GM12892 (cell line): ENCODE measurements around the gene KRT2.

Source experiments
- DNase-seq: peaks from one replicate; pipeline ENCODE4 v3.0.0; 2011; ENCODE audit not compliant: insufficient read length
- FAIRE-seq: peaks from 2 replicates; lab custom pipeline; 2011; peaks lifted over from hg19 to GRCh38; lab: Jason Lieb, UNC
- POLR2A ChIP-seq: IDR thresholded peaks from 2 replicates; pipeline ENCODE4 v1.6.1; 2011; ENCODE audit warnings: low read depth, low read length, control low read depth
- POLR2AphosphoS5 ChIP-seq: IDR thresholded peaks from 2 replicates; pipeline ENCODE4 v1.6.1; 2011; ENCODE audit warnings: low read depth, low read length, control low read depth
- TAF1 ChIP-seq: IDR thresholded peaks from 2 replicates; pipeline ENCODE4 v1.6.1; 2011; ENCODE audit warnings: low read depth, mild to moderate bottlenecking, control low read depth, low read length, borderline replicate concordance

The KRT2 gene

DNA sequence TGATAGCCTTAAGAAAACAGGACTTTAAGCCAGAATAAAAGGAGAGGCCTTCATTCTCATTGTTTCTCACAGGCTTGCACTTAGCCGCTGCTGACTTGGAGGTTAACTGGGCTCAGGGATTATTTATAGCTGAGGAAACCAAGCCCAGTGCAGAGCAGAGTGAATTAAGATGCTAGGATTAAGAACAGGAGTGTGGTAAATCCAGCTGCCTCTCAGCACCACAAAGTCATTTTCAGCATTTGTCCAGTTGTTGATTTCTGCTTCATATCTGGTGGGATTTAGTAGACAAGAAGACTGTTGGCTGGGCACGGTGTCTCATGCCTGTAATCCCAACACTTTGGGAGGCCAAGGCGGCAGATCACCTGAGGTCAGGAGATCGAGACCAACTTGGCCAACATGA, 19.4 kb downstream of the KRT2 start:
- DNase-seq (no peak), FAIRE-seq (no peak)
- TF ChIP-seq POLR2A = no peak
- TF ChIP-seq POLR2AphosphoS5 = no peak

DNA sequence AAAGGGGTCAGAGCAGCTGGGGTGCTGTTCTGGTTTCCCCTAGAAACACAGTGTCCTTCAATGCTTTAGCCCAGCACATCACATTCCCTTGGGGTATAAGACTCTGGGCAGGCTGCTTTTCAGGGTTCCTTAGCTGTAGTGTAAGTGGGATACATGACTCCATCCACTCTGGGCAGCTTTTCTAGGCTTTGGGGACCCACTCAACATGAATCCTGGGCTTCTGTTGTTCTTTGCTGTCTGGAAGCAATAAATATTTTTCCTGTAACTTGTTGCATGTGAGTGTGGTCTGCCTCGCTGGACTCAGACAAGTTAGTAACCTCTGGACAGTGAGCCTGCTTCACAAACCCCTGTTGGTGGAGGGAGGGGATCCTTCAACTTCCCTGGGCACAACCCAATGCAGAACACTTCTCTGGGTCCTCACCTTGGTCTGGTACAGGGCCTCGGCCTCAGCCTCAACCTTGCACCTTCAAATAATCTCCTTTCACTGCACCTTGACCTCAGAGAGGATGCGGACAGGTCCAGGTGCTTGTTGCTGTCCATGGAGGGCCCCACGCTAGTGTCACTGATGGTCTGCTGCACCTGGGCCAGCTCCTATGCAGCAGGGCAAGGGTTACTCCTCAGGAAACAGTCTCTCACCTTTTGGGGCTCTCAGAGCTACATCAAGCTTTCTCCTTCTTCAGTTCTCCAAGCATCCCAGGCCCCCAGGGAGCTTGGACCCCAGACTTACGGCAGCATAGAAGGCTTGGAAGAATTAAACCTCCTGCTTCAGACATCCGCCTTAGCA, 20.1 kb downstream of the KRT2 start:
- DNase-seq = no peak
- TF ChIP-seq POLR2AphosphoS5 (no peak), POLR2A (no peak), TAF1 (no peak)
- FAIRE-seq = no peak

DNA sequence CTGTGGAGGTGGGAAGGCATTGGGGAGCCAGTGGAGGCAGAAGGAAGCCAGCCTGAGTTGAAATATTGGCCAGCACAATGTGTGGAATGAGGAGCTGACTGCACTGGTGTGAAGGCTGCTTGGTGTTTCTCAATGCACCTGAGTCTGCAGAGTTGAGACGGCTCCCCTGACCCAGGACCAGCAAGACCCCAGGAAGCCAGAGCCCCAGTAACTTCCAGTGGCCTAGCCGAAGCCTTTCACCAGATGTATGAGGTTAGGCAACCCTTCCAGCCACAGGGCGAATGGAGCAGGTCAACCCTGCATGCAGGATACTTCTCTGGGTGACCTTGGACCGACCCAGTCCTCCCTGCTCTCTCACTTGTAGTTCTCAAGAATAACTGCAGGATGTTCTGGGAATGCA, 20.7 kb downstream of the KRT2 start:
- no peak for DNase-seq
- TF ChIP-seq POLR2AphosphoS5 = no peak
- no peak for TF ChIP-seq POLR2A
- no peak for TF ChIP-seq TAF1
- FAIRE-seq = no peak

DNA sequence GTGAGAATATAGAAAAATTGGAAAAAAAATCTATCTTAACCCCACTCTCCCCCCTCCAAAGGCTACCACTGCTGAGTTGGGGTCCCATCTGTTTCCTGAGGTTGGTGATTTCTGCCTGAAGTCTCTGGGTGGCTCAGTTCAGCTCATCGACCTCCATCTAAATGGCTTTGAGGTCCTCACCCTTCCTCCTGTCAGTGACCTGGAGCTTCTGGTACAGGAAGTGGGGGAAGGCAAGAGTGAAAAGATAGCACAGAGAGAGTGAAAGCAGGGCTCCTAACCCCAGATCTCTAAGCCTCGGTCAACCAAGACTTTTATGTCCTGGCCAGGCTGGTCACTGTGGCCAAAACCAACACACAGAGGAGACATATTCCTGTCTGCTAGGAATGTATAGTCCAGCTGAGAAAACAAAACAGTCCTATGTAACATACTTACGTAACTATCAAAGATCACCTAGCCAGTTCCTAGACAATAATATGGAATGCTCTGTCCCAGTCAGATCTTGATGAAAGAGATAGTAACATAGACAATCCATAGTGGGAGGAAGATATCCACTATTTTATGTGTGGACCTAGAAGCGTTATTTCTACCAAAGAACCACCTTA, 21.3 kb downstream of the KRT2 start:
- TF ChIP-seq POLR2A (no peak), POLR2AphosphoS5 (no peak), TAF1 (no peak)
- no peak for FAIRE-seq
- DNase-seq = no peak

DNA sequence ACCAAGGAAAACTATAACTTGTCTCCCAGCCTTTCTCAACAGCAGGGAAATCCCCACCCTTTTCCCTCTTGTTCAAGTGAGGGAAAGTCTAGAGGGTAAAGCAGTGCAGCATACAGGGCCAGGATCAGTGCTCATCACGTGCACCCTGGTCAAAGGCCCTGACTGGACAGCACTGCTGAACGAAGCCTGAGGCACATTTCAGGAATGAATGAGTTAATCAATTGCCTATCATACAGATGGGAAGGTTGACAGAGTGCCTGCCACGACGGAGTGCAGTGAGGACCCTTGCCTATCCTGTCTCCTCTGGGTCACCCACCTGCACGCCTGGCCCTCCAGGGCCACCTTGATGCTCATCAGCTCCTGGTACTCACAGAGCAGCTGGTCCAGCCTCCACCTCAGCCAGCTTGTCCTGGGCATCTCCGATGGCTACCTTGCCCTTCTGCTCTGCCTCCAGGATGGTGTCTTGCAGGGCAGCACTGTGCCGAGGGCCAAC, 22.0 kb downstream of the KRT2 start:
- FAIRE-seq (no peak), DNase-seq (no peak)
- TF ChIP-seq TAF1 = no peak
- TF ChIP-seq POLR2AphosphoS5 = no peak
- TF ChIP-seq POLR2A = no peak

DNA sequence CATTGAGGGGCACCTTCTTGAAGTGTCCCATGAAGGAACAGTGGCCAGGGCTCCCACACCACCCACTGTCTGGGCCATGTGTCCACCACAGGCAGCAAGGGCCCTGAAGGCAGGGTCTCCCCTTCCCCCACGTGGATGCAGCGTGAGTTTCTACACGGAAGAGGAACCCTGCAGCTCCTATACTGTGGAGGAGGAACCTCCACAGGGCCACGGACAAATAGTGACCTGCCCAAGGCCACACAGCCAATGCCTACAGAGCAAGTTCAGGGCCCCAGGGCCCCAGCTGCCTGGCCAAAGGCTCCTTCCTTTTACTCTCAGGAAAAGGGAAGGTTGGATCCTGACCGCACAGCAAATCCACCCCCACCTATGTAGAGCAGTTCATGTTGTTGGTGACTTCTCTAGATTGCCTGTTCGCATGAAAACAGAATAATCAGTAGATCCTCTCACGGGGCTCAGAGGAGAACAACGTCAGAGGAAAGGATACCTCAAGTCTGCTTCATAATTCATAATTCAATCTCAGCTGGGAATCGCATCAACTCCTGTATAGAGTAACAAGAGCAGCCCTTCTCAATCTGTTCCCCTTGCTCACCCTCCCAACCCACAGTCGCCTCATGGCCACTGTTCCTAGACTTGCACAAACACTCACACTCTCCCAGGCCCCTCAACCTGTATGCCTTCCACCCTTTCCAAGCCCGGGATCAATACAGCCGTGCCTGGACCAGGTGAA, 22.6 kb downstream of the KRT2 start:
- DNase-seq = no peak
- TF ChIP-seq TAF1 = no peak
- TF ChIP-seq POLR2AphosphoS5 = no peak
- no peak for TF ChIP-seq POLR2A
- FAIRE-seq = no peak

DNA sequence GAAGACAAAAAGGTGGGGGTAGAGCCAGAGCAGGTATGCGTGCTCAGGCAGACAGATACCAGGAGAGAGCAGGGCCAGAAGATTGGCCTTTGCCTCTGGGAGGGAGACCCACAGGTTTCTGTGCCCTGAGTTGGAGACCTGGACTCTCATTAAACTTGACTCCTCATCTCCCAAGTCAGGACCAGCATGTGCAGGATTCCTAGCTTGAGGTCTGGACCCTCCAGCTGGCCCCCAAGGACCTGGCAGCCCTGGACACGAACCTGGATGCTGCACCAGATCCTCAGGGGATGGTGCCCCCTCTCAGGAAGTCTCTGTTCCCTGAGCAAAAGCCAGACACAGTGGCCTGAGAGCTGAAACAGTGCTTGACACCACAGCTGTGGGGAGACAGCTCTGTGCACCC, 23.2 kb downstream of the KRT2 start:
- FAIRE-seq (no peak), DNase-seq (no peak)
- TF ChIP-seq POLR2A (no peak), POLR2AphosphoS5 (no peak), TAF1 (no peak)

DNA sequence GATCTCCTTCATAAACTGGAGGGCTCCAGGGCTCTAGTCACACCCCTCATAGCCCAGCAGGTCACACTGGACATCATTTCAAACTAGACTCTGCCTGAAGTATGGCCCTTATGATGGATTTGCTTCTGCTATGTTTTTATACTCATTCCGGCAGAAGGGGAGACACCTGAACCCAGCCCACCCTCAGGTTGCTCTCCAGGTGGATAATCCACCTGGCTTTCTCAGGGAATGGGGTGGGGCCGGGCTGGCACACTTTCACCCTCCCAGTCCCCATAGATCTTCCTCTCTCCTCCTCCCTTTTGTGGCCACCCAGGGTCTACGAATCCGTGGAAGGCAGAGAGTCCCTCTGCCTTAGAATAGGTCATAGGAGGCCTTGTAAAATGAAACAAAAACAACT, 23.9 kb downstream of the KRT2 start:
- TF ChIP-seq TAF1 = no peak
- no peak for TF ChIP-seq POLR2AphosphoS5
- no peak for TF ChIP-seq POLR2A
- DNase-seq (no peak), FAIRE-seq (no peak)

DNA sequence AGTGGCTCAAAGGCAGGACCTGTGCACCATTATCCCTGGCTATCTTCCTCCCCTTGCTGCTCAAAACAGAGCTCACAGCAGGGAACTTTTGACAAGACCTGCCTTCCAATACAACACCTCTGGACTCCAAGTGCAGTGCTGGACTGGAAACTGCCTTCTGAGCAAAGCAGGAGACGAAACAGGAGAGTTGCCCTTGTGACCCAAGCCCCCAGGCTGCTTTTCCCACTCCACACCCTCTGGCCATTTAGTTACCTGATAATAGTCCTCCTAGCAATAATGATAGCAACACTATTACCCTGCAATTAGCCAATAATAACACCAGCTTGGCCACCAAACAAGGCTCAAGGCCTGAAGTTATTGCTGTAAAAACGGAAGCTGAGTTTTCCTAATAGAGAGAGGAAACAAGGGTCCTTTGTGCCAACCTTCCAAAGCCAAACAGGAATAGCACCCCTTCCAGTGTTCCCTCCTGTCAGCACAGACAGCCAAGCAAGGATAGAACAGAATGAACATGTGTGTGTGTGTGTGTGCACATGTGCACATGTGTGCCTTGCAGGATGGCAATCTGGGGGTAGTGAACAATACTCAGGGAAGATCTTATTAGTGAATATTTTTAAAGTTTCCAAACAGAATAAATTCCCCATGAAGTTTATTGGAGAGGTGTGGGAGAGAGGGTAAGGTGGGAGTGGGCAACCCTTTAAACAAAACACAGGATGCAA, 24.5 kb downstream of the KRT2 start:
- no peak for TF ChIP-seq POLR2A
- FAIRE-seq (no peak), DNase-seq (no peak)

DNA sequence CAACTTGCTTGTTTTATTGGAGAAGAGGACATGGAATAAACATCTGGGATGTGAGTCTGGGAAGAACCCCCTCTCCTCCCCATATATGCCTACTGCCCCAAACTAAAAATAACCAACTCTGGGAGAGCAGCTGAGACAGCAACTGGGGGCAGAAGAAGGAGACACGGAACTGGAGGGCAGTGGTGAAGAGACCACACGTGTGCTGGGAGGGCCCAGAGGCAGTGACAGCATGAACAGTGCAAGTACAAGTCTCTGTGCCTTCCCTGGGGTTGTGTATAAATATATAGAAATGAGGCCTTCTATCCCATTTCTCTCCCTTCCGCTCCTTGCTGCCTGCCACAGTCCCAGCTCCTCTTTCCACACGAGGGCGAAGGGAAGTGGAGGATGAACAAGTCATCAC, 29.7 kb downstream of the KRT2 start:
- no peak for TF ChIP-seq POLR2AphosphoS5
- no peak for TF ChIP-seq TAF1
- TF ChIP-seq POLR2A = no peak
- DNase-seq (no peak), FAIRE-seq (no peak)

DNA sequence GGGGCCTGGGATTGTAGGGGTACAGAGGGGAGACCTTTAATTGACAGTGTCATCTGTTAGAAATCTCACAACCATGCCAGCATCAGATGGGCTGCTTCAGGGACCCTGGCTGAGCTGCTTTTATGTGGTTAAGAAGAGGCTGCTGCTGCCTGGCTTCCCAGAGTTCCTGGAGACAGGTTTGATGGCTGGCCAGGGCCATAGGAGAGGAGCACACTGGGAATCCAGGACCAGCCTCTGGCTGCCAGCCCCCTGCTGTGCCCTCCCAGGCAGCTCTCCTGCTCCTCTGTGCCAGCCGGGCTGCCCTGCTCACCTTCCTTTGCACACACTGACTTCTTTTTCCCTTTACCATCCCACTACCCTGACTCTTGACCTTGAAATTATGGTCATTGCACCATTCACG, 33.1 kb downstream of the KRT2 start:
- DNase-seq (no peak), FAIRE-seq (no peak)
- TF ChIP-seq POLR2A (no peak), TAF1 (no peak), POLR2AphosphoS5 (no peak)
